ENCODE measurements around the gene RCSD1. TPM values are rescaled to one million over a fixed set of nuclear protein-coding genes. Genes with fewer than 3 reads are reported as not detected.

RCSD1 gene
- total and polyA plus RNA-seq, 2 donors (not counting 3 experiments of a cell fraction or from before 2014, with no cell fraction given), result 0.08 to 1.00 TPM

DNA sequence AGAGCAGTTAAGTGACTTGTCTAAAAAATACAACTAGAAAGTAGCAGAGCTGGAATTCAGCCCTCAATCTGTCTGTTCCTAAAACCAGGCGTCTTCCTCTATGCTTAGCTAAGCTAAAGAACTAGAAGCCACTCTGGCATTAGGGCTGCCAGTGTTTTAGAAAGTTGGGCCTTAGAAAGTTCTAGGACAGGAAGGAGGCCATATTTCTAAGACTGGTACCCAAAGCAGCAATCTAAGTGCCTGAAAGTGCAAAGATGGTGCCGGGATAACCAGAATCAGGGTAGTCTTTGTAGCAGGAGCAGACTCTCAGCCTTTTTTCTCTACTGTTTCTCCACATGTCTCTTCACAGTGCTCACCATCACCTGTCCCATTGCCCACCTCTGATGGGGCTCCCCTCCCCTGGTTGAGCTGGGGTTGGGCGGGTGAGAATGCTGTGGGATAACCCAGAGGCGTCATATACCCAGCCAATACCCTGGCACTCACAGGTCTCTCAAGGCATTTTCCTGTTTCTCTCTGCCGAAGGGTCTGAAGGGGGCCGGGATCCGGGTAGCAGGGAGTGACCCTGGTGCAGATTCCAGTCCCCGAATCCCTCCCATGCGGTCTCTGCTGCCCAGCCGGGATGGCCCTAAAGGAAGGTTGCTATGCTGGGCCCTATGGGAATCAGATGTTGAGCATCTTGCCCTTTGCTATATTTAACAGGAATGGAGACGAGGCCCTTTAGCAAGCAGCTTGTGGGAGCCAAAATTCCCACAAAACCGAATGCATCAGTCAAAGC, 1.1 kb upstream of the RCSD1 start:
- Histone ChIP-seq H4K20me1 (replicated peaks; ENCODE audit: control insufficient read depth, extremely low read depth, insufficient read depth, low read length) (no peaks in the 10 kb centered on the region), H3K9me3 (replicated peaks; ENCODE audit: control insufficient read depth, insufficient read depth, low read length) (no peaks in the 10 kb centered on the region), H3K79me2 (ENCODE audit: control insufficient read depth, insufficient read depth, low read length) (no peaks in the 10 kb centered on the region), H3K36me3 (ENCODE audit: control insufficient read depth in 2 of 2, extremely low read depth in 1 of 2, insufficient read depth in 2 of 2, low read length in 2 of 2) (no peaks in the 10 kb centered on the region), H3K27me3 (ENCODE audit: control insufficient read depth in 2 of 2, insufficient read depth in 2 of 2, low read length in 2 of 2) (peaks cover 30 to 37% of the 10 kb centered on the region in 2 experiments), H3K27ac (ENCODE audit: insufficient read depth, low read depth, low read length) (no peak overlapping the region), H3K9me1 (replicated peaks; ENCODE audit: control insufficient read depth, extremely low read depth, insufficient read depth, low read length) (no peaks in the 10 kb centered on the region), H3K4me1 (ENCODE audit: control insufficient read depth, extremely low read depth, insufficient read depth, low read length) (no peaks in the 10 kb centered on the region), H3K4me3 (replicated peaks in 1 of 3; ENCODE audit: insufficient read depth in 1 of 3, low read depth in 1 of 3, low read length in 3 of 3) (no peak overlapping the region), H3K4me2 (ENCODE audit: insufficient read depth, low read length) (no peak overlapping the region), H3K9ac (replicated peaks; ENCODE audit: extremely low read depth, insufficient read depth, low read length) (no peak overlapping the region), H2AFZ (ENCODE audit: low read depth, low read length) (no peak overlapping the region)
- POLR2A ChIA-PET, result no interaction called here
- DNase-seq (ENCODE audit: low read depth, low spot score) (no peak), FAIRE-seq (no peak)
- intact Hi-C loops (cut with micrococcal nuclease) (no loop called here), dilution Hi-C loops (cut with MboI; ENCODE audit: extremely low pct_ligation_motif_present, low sequenced_read_pairs) (no loop called here)
- no peak for TF ChIP-seq MYC (IDR thresholded peaks at IDR 0.05; ENCODE audit: low read depth, low read length)
- CTCF ChIA-PET, result no interaction called here
- no TSS peak for BruUV-seq (replicated peaks)

DNA sequence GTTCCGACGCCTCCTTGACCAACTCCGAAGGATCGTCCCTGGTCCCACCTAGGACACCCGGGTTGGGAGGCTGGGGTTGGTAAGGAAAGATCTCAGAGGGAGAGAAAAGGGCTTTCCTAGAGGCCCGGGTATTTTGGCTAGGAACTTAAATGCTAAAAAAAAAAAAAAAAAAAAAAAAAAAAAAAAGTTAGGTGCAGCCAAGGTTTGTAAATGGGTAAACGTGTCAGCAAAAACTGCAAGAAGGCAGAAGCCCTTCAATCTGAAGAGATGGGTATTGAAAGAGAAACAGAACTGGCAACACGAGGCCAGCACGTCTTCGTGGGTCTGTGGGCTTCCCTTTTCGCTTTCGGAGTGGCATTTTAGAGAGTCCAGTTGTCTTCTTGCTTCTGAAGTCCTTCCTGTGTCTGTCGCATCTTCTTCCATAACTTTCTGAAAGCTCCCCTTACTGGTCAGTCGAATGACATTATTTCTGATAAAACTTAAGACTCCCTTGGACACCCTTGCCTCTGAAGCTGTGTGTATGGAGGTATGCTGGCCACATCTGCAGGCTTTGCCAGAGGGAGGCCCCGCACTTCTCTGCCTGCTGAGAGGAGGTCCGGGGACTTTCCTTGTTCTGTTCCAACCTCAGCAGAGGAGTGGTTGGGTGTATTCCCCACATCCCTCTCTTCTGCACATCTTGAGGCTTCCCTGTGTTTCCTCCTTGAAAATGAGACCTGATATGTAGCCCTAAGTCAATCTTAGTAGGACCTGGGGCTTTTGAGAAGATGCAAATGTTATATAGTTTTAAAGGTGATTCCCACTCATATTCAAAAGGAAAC, 745 bp downstream of the RCSD1 start:
- no peaks in the 10 kb centered on the region for H3K36me3 ChIP-seq (ENCODE audit: control insufficient read depth in 2 of 2, extremely low read depth in 1 of 2, insufficient read depth in 2 of 2, low read length in 2 of 2)
- no peaks in the 10 kb centered on the region for H3K9me3 ChIP-seq (replicated peaks; ENCODE audit: control insufficient read depth, insufficient read depth, low read length)
- H3K4me3 ChIP-seq (replicated peaks in 1 of 3; ENCODE audit: insufficient read depth in 1 of 3, low read depth in 1 of 3, low read length in 3 of 3), result peak overlapping the region in 1 of 3 experiments; percentile 13
- no peak overlapping the region for H3K27ac ChIP-seq (ENCODE audit: insufficient read depth, low read depth, low read length)
- no peaks in the 10 kb centered on the region for H3K9me1 ChIP-seq (replicated peaks; ENCODE audit: control insufficient read depth, extremely low read depth, insufficient read depth, low read length)
- no peak overlapping the region for H3K9ac ChIP-seq (replicated peaks; ENCODE audit: extremely low read depth, insufficient read depth, low read length)
- H3K79me2 ChIP-seq (ENCODE audit: control insufficient read depth, insufficient read depth, low read length), result no peaks in the 10 kb centered on the region
- H3K4me2 ChIP-seq (ENCODE audit: insufficient read depth, low read length), result no peak overlapping the region
- H2AFZ ChIP-seq (ENCODE audit: low read depth, low read length), result no peak overlapping the region
- H3K27me3 ChIP-seq (ENCODE audit: control insufficient read depth in 2 of 2, insufficient read depth in 2 of 2, low read length in 2 of 2), result peaks cover 37 to 38% of the 10 kb centered on the region in 2 experiments
- FAIRE-seq, result no peak
- dilution Hi-C loops (cut with MboI; ENCODE audit: extremely low pct_ligation_motif_present, low sequenced_read_pairs), result no loop called here
- BruUV-seq (replicated peaks), result no TSS peak
- POLR2A ChIA-PET, result no interaction called here
- DNase-seq (ENCODE audit: low read depth, low spot score), result no peak
- CTCF ChIA-PET, result no interaction called here
- no peaks in the 10 kb centered on the region for H4K20me1 ChIP-seq (replicated peaks; ENCODE audit: control insufficient read depth, extremely low read depth, insufficient read depth, low read length)
- H3K4me1 ChIP-seq (ENCODE audit: control insufficient read depth, extremely low read depth, insufficient read depth, low read length), result no peaks in the 10 kb centered on the region
- intact Hi-C loops (cut with micrococcal nuclease), result no loop called here
- TF ChIP-seq JUN (IDR thresholded peaks at IDR 0.05; ENCODE audit: borderline replicate concordance, insufficient read depth, insufficient read length, low read depth) (no peak), GATA2 (IDR thresholded peaks at IDR 0.05; ENCODE audit: insufficient read depth, insufficient read length, low read depth, low read length) (no peak), EZH2 (IDR thresholded peaks at IDR 0.05; ENCODE audit: borderline replicate concordance, low read depth, low read length, severe bottlenecking) (peak; percentile 5)
